Activated CD4-positive, alpha-beta T cell treated with anti-CD3 and anti-CD28 coated beads for 36 hours (primary cell): ENCODE results near the gene BMERB1. TPM values are rescaled to one million over a fixed set of nuclear protein-coding genes. Genes with fewer than 3 reads are reported as not detected.
"Not testable (repeated sequence)": the region's sequence is repeated elsewhere in the genome, so short reads cannot be mapped to it uniquely, and the experiment has no call there.

ENCODE experiments used
- ATAC-seq: fragments of 200-7000 bp; cut with Tn5 transposase; one replicate; pipeline ENCODE4 v1.10.0; 2021; ENCODE audit warnings: mild to moderate bottlenecking, moderate library complexity
- CTCF ChIA-PET: fragments of 350-600 bp; sonication (Branson Sonifier 250); formaldehyde crosslinking; loops from one replicate; lab custom pipeline; 2021; ENCODE audit warnings: antibody characterized with exemption; lab: Charles Lee
- POLR2A ChIA-PET: fragments of 350-600 bp; sonication (Branson Sonifier 250); formaldehyde crosslinking; loops from one replicate; lab custom pipeline; 2021; ENCODE audit warnings: antibody characterized with exemption, inconsistent platforms; lab: Charles Lee
- DNase-seq: peaks from one replicate; pipeline ENCODE4 v3.0.0-alpha.2; 2020
- H3K27ac Mint-ChIP-seq: one replicate; pipeline ENCODE4 v1.8.0; 2021; ENCODE audit warnings: mixed read lengths
- H3K27me3 Mint-ChIP-seq: one replicate; pipeline ENCODE4 v1.8.0; 2021; ENCODE audit warnings: mixed read lengths
- H3K36me3 Mint-ChIP-seq: one replicate; pipeline ENCODE4 v1.8.0; 2021; ENCODE audit warnings: low read depth, mixed read lengths
- H3K4me1 Mint-ChIP-seq: one replicate; pipeline ENCODE4 v1.8.0; 2021; ENCODE audit warnings: mixed read lengths
- H3K4me3 Mint-ChIP-seq: one replicate; pipeline ENCODE4 v1.8.0; 2021; ENCODE audit warnings: mild to moderate bottlenecking, moderate library complexity, mixed read lengths
- H3K9me3 Mint-ChIP-seq: one replicate; pipeline ENCODE4 v1.8.0; 2021; ENCODE audit warnings: low read depth, mixed read lengths
- intact Hi-C, 2 experiments: fragments of 100-400 bp; cut with DNase I in 1 of 2; cut with micrococcal nuclease in 1 of 2; formaldehyde crosslinking; loops; one replicate each; pipeline versions ENCODE4 v1.14.2 to v1.15.1; 2022 to 2024; cut with DNase I, micrococcal nuclease
- total RNA-seq, 2 experiments: library from RNA; stranded (reverse); gene quantifications; one replicate each; pipeline ENCODE4 v1.2.3, GENCODE V29; 2021

Gene BMERB1
- total RNA-seq, 2 experiments from 2014 or later: 10.1 to 11.6 TPM

DNA sequence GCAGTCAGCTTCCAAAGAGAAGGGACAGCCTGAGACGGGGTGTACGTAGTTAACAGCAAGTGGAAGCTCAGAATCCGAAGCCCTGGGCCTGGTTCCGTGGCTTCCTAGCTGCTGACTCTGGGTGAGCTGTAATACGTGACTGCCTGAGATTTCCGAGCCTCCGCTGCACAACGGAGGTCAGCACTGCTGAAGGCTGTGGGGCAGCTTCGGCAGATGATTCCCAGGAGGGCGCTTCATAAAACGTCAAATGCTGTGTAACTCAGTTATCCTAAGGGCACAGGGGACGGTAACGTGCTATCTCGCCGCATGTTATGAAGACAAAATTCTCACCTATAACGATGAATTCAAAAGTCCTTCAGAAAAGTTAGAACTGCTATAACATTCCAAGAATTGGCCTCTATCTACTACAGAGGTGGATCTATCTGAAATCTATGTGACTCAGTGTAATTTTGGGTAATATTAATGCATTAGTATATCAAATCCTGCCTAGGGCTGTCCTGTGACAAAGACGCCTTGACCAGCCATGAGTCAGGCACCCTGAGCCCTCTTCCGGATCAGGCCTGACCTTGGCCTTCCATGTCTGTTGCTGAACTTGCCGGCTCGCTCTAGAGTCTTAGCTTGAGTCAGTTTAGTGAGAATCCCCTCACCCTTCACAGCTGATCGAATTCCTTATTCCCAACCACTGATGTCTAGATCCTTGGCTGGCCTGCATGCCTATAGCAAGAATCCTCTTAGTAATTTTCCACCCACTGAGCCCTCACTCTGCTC, 165.1 kb downstream of the BMERB1 start:
- DNase-seq: no peak
- Mint-ChIP-seq H3K9me3 (no peaks in the 10 kb centered on the region), H3K27ac (peak overlapping the region; percentile 3), H3K36me3 (peaks cover 73% of the 10 kb centered on the region), H3K4me1 (peaks cover 15% of the 10 kb centered on the region), H3K4me3 (no peak overlapping the region), H3K27me3 (no peaks in the 10 kb centered on the region)
- POLR2A ChIA-PET: interaction anchor here (0.6 kb wide), 1 partner anchor 9 kb away, joined by 3 read pairs; no protein-coding TSS in a partner anchor
- ATAC-seq: no peak
- intact Hi-C loops: no loop called here
- CTCF ChIA-PET: interaction anchor here (0.7 to 1.3 kb wide), 2 partner anchors 12 to 48 kb away, joined by 3 to 4 read pairs; no protein-coding TSS in a partner anchor

DNA sequence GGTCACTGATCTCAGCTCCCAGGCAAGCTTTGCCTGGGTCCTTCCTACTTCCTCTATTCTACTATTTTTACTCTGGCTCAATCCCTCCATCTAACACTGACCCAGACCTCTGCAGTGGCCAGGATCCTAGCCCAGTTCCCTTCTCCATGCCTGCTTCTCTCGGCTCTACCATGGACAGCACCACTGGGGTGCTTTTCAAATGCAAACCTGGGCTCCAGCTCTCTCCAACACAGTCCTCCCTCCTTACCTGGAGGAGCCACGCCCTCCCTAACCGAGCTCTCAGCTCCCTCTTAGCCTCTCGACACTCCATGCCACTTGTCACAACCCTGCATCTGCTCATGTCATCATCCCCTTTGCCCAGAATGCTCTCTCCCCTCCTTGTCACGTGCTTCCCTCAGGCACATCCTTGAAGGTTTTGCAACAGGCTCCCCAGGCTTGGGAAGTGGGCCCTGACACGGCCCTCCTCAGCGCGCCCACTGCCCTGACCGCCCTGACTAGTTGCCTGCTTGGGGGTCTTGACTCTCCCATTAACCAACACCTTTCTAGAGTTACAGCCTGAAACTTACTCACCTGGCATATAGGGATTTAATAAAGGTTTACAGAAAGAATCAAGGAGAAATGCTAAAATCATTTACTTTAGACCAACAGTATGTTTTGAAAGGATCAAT, 167.0 kb downstream of the BMERB1 start:
- H3K27ac Mint-ChIP-seq: peak overlapping the region; percentile 27
- H3K36me3 Mint-ChIP-seq: peaks cover 63% of the 10 kb centered on the region
- H3K4me1 Mint-ChIP-seq: peaks cover 10% of the 10 kb centered on the region
- DNase-seq: no peak
- intact Hi-C loops: no loop called here
- POLR2A ChIA-PET: no interaction called here
- H3K9me3 Mint-ChIP-seq: no peaks in the 10 kb centered on the region
- ATAC-seq: no peak
- no peaks in the 10 kb centered on the region for H3K27me3 Mint-ChIP-seq
- H3K4me3 Mint-ChIP-seq: no peak overlapping the region
- CTCF ChIA-PET: interaction anchor here (0.6 to 1.1 kb wide), 3 partner anchors 11 to 365 kb away, joined by 3 to 4 read pairs (median 3); partner anchors contain the start of gene CEP20

DNA sequence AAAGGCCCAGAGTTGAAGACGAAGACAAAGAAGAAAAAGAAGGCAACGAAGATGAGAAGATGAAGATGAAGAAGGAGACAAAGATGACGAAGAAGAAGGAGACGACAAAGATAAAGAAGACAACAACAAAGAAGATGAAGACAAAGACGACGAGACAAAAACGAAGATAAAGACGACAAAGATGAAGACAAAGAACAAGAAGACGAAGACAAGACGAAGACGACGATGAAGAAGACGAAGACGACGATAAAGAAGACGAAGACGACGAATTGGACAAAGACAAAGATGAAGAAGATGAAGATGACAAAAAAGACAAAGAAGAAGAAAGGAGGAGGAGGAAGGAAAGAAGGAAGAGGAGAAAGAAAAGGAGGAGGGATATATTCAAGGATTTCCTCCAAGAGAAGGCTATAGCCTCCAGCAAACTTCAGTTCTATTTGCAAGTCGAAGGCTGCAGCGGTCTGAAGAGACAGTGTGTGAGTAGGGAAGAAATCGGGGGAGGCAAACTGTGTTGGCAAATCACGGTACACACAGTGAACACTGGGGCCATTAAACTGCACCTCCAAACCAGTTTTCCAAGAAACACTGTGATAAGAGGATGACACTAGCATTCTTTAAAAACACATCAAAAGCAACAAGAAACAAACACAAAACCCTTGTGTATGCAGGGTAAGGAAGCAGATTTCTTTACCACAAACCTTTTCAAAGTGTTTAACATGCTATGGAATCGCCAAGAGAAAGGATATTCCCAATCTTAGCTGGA, 168.1 kb downstream of the BMERB1 start:
- no peak overlapping the region for H3K4me3 Mint-ChIP-seq
- no peaks in the 10 kb centered on the region for H3K27me3 Mint-ChIP-seq
- DNase-seq (no peak), ATAC-seq (no peak)
- H3K9me3 Mint-ChIP-seq: no peaks in the 10 kb centered on the region
- H3K36me3 Mint-ChIP-seq: peaks cover 62% of the 10 kb centered on the region
- ChIA-PET CTCF (interaction anchor here (0.6 kb wide), 1 partner anchor 269 kb away, joined by 3 read pairs; no protein-coding TSS in a partner anchor), POLR2A (no interaction called here)
- H3K27ac Mint-ChIP-seq: peak overlapping the region; percentile 23
- peaks cover 10% of the 10 kb centered on the region for H3K4me1 Mint-ChIP-seq
- intact Hi-C loops: no loop called here

DNA sequence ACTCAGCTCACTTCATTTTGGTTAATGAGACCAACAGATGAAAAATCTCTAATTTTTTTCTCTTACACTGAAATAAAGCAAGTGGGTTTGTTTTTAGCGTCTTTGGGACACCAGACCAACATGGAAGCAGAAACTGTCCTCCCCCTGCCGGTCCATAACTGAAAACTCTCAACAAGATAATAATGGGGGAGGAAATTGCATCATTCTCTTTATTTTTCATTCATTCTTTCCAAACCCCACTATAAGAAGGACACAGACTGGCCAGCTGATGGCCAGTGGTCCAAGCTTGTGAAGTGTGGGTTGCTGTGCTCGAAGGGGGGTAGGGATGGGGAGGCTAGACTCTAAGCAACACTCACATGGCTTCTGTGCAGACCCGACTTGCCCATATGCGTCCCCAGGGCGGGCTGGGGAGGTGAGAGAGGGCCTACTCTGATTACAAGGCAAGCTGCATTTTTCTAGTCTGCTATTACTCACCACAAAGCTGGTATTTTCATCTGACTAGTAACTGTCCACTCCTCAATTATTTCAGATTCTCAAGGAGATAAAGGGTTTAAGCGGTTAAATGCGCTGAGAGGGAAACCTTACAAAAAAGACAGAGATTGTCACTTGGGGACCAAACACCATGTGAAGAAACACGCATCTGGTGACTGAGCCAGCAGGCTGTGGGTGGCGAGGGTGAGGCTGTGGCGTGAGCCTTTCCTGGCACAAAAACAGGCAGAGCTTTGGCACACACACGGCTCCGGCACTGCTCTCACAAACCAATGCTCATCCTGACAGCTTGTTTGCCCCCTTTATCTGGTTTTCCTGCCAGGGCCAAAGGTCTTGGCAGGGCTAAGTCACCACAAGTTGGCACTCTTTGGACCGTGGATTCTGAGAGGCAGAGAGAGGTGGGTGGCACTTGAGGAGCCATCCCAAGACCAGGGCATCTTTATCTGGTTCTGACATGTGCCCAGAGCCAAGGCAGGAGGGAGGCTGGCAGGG, 170.4 kb downstream of the BMERB1 start:
- H3K4me1 Mint-ChIP-seq: peaks cover 2% of the 10 kb centered on the region
- ATAC-seq: no peak
- no peaks in the 10 kb centered on the region for H3K9me3 Mint-ChIP-seq
- no peaks in the 10 kb centered on the region for H3K27me3 Mint-ChIP-seq
- POLR2A ChIA-PET: no interaction called here
- CTCF ChIA-PET: interaction anchor here (1.2 kb wide), 1 partner anchor 101 kb away, joined by 3 read pairs; no protein-coding TSS in a partner anchor
- peaks cover 65% of the 10 kb centered on the region for H3K36me3 Mint-ChIP-seq
- DNase-seq: no peak
- intact Hi-C loops: no loop called here
- H3K27ac Mint-ChIP-seq: peak overlapping the region; percentile 37
- no peak overlapping the region for H3K4me3 Mint-ChIP-seq

DNA sequence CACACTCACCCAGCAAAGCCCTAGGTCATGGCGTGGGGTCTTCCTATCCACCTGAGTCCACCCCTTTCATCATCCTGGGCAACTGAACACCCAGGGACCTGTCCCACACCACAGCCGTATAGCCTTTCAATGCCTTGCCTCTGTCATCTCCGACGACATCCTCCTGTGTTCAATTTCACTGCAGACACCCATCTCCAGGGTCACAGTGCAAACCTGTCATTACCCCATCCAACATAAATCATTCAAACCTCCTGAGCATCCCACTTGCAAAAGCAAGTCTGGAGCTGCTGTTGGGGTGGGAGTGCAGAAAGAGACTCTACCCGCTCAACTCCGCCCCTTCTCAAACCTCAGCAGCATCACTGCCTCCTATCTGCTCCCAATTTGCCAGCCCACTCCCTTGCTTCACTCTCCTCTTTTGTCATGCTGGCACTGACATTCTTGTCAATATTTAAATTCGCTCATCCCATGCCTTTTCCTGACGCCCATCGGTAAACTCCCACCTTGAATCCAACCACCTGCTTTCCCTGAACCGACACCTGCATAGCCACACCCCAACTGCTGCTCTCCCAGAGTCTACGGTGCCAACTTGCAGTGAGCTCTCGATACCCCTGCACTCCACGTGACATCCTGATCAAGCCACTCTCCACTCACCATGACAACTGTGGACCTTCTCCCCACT, 171.6 kb downstream of the BMERB1 start:
- peak overlapping the region; percentile 81 for H3K27ac Mint-ChIP-seq
- POLR2A ChIA-PET: no interaction called here
- H3K36me3 Mint-ChIP-seq: peaks cover 66% of the 10 kb centered on the region
- intact Hi-C loops: no loop called here
- H3K9me3 Mint-ChIP-seq: no peaks in the 10 kb centered on the region
- ATAC-seq (no peak), DNase-seq (no peak)
- peaks cover 12% of the 10 kb centered on the region for H3K4me1 Mint-ChIP-seq
- no peaks in the 10 kb centered on the region for H3K27me3 Mint-ChIP-seq
- H3K4me3 Mint-ChIP-seq: no peak overlapping the region
- CTCF ChIA-PET: no interaction called here

DNA sequence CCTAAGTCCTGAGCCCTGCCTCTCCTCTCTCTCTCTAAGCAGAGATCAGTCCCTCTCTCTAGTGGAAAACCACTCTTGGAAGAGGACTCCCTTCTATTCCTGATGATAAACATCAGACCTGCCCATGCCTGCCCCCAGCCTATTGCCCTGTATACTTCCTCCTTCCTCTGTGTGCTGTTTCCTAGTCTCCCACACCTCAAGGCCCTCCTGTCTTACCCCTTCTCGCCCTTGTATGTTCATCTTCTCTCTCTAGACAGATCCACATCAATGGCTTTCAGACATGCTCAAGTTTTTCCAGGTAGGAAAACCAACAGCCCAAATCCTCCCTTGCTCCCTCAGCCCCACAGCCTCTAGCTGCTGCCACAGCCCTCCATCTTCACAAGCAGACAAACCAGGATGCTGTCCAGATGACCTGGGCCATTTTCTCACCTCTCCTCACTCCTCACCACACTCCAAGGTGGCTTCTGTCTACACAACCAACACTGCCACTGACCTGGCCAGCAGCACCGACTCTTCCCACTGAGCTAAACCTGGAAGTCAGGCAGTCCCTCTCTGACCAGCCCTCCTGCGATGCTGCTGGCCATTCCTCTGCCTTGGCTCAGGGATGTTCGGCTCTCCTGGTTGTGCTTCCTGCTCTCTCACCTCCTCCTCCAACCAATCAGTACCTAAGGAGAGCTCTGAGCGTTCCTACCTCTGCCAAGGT, 172.3 kb downstream of the BMERB1 start:
- ChIA-PET CTCF (no interaction called here), POLR2A (interaction anchor here (1.2 kb wide), 1 partner anchor 32 kb away, joined by 3 read pairs; no protein-coding TSS in a partner anchor)
- no peaks in the 10 kb centered on the region for H3K9me3 Mint-ChIP-seq
- peaks cover 12% of the 10 kb centered on the region for H3K4me1 Mint-ChIP-seq
- ATAC-seq (no peak), DNase-seq (no peak)
- H3K27ac Mint-ChIP-seq: peak overlapping the region; percentile 81
- H3K4me3 Mint-ChIP-seq: no peak overlapping the region
- intact Hi-C loops: no loop called here
- no peaks in the 10 kb centered on the region for H3K27me3 Mint-ChIP-seq
- peaks cover 61% of the 10 kb centered on the region for H3K36me3 Mint-ChIP-seq

DNA sequence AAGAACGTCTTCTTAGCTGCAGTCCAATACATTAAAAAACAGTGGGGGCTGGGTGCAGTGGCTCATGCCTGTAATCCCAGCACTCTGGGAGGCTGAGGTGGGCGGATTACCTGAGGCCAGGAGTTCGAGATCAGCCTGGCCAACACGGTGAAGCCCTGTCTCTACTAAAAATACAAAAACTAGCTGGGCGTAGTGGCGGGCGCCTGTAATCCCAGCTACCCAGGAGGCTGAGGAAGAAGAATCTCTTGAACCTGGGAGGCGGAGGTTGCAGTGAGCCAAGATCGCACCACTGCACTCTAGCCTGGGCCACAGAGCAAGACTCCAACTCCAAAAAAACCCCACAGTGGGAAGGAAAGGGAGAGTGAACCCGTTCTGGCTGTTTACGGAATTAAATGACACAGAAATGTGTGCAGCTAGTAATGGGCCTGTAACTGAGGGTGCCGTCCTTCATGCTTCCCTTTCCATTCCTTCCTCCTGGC, 172.9 kb downstream of the BMERB1 start:
- ChIA-PET CTCF (interaction anchor here (0.9 kb wide), 1 partner anchor 15 kb away, joined by 3 read pairs; no protein-coding TSS in a partner anchor), POLR2A (interaction anchor here (1.2 kb wide), 1 partner anchor 32 kb away, joined by 3 read pairs; no protein-coding TSS in a partner anchor)
- H3K9me3 Mint-ChIP-seq, H3K27me3 Mint-ChIP-seq, DNase-seq, intact Hi-C loops, H3K4me3 Mint-ChIP-seq, ATAC-seq: not testable (repeated sequence)
- Mint-ChIP-seq H3K27ac (peak overlapping the region; percentile 81), H3K4me1 (peaks cover 12% of the 10 kb centered on the region), H3K36me3 (peaks cover 58% of the 10 kb centered on the region)

DNA sequence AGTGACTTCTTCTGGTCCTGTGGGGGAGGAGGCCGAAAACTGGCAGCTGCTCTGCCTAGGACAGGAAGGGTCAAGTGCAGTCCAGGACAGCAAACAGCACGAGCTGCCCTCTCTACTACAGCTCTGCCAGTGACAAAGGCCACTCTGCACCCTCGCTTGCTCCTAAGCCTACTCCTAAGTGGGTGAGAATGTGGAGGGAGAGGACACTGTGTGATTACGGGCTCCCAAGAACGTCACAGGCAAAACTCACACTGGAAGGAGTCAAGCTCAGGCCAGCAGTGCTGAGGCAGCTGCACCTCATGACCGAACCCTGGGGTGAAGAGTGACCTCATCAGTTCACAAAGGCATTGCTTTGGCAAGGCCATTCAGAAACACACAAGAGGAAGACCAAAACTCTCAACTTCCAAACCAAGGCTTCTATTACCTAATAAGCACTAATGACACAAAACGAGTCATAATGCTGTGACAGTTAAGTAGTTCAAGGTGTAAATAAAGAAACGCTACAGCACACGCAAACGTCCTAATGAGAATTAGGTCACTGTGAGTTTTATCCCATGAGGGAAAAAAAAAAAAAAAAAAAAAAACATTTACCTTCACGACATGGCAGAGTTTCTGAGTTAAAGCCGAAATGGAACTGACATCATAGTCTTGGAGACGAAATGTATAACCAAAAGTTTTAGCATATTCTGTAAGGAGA, 173.5 kb downstream of the BMERB1 start:
- ATAC-seq (no peak), DNase-seq (no peak)
- ChIA-PET POLR2A (interaction anchor here (1.2 kb wide), 1 partner anchor 31 kb away, joined by 3 read pairs; no protein-coding TSS in a partner anchor), CTCF (interaction anchor here (0.9 kb wide), 1 partner anchor 15 kb away, joined by 3 read pairs; no protein-coding TSS in a partner anchor)
- no peaks in the 10 kb centered on the region for H3K27me3 Mint-ChIP-seq
- no peaks in the 10 kb centered on the region for H3K9me3 Mint-ChIP-seq
- peaks cover 57% of the 10 kb centered on the region for H3K36me3 Mint-ChIP-seq
- peaks cover 12% of the 10 kb centered on the region for H3K4me1 Mint-ChIP-seq
- peak overlapping the region; percentile 34 for H3K27ac Mint-ChIP-seq
- intact Hi-C loops: no loop called here
- no peak overlapping the region for H3K4me3 Mint-ChIP-seq
